SK-N-SH treated with all-trans-retinoic acid at 6 μM for 48 hours (cell line): ENCODE results near the gene CYBA.
A peak's percentile ranks its signal among the peaks of the same experiment; 100 is the strongest.

ENCODE experiments used
- ATAC-seq: fragments of 200-7000 bp; cut with Tn5 transposase; 3 replicates; pipeline ENCODE4 v1.9.1; 2020; ENCODE audit warnings: mild to moderate bottlenecking, moderate library complexity
- ARNTL ChIP-seq: fragments of 450-650 bp; formaldehyde crosslinking; IDR thresholded peaks from 2 replicates; pipeline ENCODE4 v1.5.0; 2020; ENCODE audit warnings: low read depth, mild to moderate bottlenecking, moderate library complexity, borderline replicate concordance
- BACH2 ChIP-seq: fragments of 250-450 bp; sonication (Bioruptor Pico); IDR thresholded peaks from 2 replicates; pipeline ENCODE4 v1.9.0; 2021; ENCODE audit warnings: mild to moderate bottlenecking, borderline replicate concordance
- ESRRG ChIP-seq: fragments of 250-450 bp; sonication (Bioruptor Pico); IDR thresholded peaks from 2 replicates; pipeline ENCODE4 v1.6.1; 2021; ENCODE audit warnings: mild to moderate bottlenecking
- GLIS3 ChIP-seq: fragments of 250-450 bp; sonication (Bioruptor Pico); IDR thresholded peaks from 2 replicates; pipeline ENCODE4 v1.5.0; 2020; ENCODE audit warnings: mild to moderate bottlenecking, moderate library complexity
- OSR1 ChIP-seq: fragments of 250-450 bp; sonication (Bioruptor Pico); IDR thresholded peaks from 2 replicates; pipeline ENCODE4 v1.8.0; 2022; ENCODE audit warnings: moderate library complexity, mild to moderate bottlenecking, inconsistent platforms
- PPARA ChIP-seq: fragments of 250-450 bp; sonication (Bioruptor Pico); IDR thresholded peaks from 2 replicates; pipeline ENCODE4 v1.5.0; 2020; ENCODE audit warnings: mild to moderate bottlenecking, borderline replicate concordance
- SNAI2 ChIP-seq: fragments of 250-450 bp; sonication (Bioruptor Pico); IDR thresholded peaks from 2 replicates; pipeline ENCODE4 v1.5.0; 2020; ENCODE audit warnings: mild to moderate bottlenecking, moderate library complexity
- TCF4 ChIP-seq: fragments of 250-450 bp; sonication (Bioruptor Pico); IDR thresholded peaks from 2 replicates; pipeline ENCODE4 v1.8.0; 2021; ENCODE audit warnings: mild to moderate bottlenecking, moderate library complexity, borderline replicate concordance
- TOX ChIP-seq: fragments of 250-450 bp; sonication (Bioruptor Pico); IDR thresholded peaks from 2 replicates; pipeline ENCODE4 v1.8.0; 2021; ENCODE audit warnings: mild to moderate bottlenecking, moderate library complexity, borderline replicate concordance
- ZC3H10 ChIP-seq: fragments of 250-450 bp; sonication (Bioruptor Pico); IDR thresholded peaks from 2 replicates; pipeline ENCODE4 v1.5.1; 2021; ENCODE audit warnings: mild to moderate bottlenecking, moderate library complexity
- ZFP3 ChIP-seq: fragments of 250-450 bp; sonication (Bioruptor Pico); IDR thresholded peaks from 2 replicates; pipeline ENCODE4 v1.5.0; 2020; ENCODE audit warnings: mild to moderate bottlenecking, moderate library complexity
- ZFP30 ChIP-seq: fragments of 450-650 bp; formaldehyde crosslinking; IDR thresholded peaks from 2 replicates; pipeline ENCODE4 v1.5.0; 2022; ENCODE audit warnings: mild to moderate bottlenecking, moderate library complexity
- ZNF565 ChIP-seq: fragments of 450-650 bp; formaldehyde crosslinking; conservative IDR thresholded peaks from 2 replicates; pipeline ENCODE4 v1.5.0; 2020; ENCODE audit warnings: low read depth, mild to moderate bottlenecking, moderate library complexity
- ZNF70 ChIP-seq: fragments of 450-650 bp; formaldehyde crosslinking; IDR thresholded peaks from 2 replicates; pipeline ENCODE4 v1.5.0; 2020; ENCODE audit warnings: mild to moderate bottlenecking, moderate library complexity
- ZNF8 ChIP-seq: fragments of 450-650 bp; formaldehyde crosslinking; IDR thresholded peaks from 2 replicates; pipeline ENCODE4 v1.5.0; 2020; ENCODE audit warnings: mild to moderate bottlenecking, moderate library complexity
- TF ChIP-seq, protein P1 (sequence below): fragments of 250-450 bp; sonication (Bioruptor Pico); IDR thresholded peaks from 2 replicates; pipeline ENCODE4 v1.5.1; 2021; ENCODE audit warnings: mild to moderate bottlenecking, moderate library complexity
- TF ChIP-seq, protein P2 (sequence below): fragments of 250-450 bp; sonication (Bioruptor Pico); IDR thresholded peaks from 2 replicates; pipeline ENCODE4 v1.5.1; 2020; ENCODE audit warnings: low read depth, mild to moderate bottlenecking, moderate library complexity
- TF ChIP-seq, protein P3 (sequence below): fragments of 250-450 bp; sonication (Bioruptor Pico); IDR thresholded peaks from 2 replicates; pipeline ENCODE4 v1.8.0; 2020; ENCODE audit warnings: mild to moderate bottlenecking, moderate library complexity, borderline replicate concordance
- TF ChIP-seq, protein P4 (sequence below): fragments of 250-450 bp; sonication (Bioruptor Pico); IDR thresholded peaks from 2 replicates; pipeline ENCODE4 v1.5.0; 2020; ENCODE audit warnings: mild to moderate bottlenecking, moderate library complexity
- TF ChIP-seq, protein P5 (sequence below): fragments of 250-450 bp; sonication (Bioruptor Pico); IDR thresholded peaks from 2 replicates; pipeline ENCODE4 v1.8.0; 2021; ENCODE audit warnings: low read depth, mild to moderate bottlenecking, moderate library complexity, borderline replicate concordance

CYBA gene

DNA sequence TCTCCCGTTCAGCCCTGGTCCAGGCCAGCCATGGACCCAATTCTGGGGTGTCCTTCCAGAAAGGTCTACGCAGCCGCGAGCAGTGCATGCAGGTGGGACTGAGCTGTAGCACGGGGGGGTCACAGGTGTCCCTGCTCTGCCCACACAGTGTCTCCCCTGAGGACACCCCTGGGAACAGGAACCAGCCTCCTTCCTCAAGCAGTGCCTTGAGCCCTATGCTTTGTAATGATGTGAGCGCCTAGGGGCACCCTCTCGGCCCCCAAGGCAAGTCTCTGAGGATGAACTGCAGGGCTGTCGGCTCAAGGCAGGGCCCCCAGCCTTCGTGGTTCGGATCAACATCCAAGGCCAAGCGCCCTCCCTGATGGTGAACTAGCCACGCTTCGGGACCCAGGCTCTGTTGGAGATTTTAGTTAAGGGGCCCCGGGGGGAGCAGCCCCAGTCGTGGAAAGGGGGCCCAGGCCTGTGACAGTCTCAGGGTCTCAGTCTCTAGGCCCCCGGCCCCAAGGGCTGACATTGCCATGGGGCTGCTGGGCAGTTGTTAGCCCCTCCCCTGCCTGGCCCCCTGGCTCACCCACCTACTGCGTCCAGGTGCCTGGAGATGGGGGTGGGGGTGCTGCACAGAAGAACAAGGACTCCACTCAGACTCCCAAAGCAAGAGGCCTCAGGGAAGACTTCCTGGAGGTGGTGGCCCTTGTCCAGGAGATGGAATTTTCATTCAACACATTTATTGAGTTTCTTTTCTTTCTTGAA is 10.2 kb downstream of the CYBA start:
- TF ChIP-seq BACH2 (CRISPR knock-in tag) (no peak), OSR1 (no peak), TCF4 (CRISPR knock-in tag) (no peak), SNAI2 (CRISPR knock-in tag) (no peak), ZNF8 (no peak), ZFP30 (CRISPR knock-in tag) (no peak), ARNTL (CRISPR knock-in tag) (no peak)
- TF ChIP-seq, protein P1, sequence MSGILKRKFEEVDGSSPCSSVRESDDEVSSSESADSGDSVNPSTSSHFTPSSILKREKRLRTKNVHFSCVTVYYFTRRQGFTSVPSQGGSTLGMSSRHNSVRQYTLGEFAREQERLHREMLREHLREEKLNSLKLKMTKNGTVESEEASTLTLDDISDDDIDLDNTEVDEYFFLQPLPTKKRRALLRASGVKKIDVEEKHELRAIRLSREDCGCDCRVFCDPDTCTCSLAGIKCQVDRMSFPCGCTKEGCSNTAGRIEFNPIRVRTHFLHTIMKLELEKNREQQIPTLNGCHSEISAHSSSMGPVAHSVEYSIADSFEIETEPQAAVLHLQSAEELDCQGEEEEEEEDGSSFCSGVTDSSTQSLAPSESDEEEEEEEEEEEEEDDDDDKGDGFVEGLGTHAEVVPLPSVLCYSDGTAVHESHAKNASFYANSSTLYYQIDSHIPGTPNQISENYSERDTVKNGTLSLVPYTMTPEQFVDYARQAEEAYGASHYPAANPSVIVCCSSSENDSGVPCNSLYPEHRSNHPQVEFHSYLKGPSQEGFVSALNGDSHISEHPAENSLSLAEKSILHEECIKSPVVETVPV (CRISPR knock-in tag), result no peak
- TF ChIP-seq, protein P2, sequence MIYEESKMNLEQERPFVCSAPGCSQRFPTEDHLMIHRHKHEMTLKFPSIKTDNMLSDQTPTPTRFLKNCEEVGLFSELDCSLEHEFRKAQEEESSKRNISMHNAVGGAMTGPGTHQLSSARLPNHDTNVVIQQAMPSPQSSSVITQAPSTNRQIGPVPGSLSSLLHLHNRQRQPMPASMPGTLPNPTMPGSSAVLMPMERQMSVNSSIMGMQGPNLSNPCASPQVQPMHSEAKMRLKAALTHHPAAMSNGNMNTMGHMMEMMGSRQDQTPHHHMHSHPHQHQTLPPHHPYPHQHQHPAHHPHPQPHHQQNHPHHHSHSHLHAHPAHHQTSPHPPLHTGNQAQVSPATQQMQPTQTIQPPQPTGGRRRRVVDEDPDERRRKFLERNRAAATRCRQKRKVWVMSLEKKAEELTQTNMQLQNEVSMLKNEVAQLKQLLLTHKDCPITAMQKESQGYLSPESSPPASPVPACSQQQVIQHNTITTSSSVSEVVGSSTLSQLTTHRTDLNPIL, result no peak

DNA sequence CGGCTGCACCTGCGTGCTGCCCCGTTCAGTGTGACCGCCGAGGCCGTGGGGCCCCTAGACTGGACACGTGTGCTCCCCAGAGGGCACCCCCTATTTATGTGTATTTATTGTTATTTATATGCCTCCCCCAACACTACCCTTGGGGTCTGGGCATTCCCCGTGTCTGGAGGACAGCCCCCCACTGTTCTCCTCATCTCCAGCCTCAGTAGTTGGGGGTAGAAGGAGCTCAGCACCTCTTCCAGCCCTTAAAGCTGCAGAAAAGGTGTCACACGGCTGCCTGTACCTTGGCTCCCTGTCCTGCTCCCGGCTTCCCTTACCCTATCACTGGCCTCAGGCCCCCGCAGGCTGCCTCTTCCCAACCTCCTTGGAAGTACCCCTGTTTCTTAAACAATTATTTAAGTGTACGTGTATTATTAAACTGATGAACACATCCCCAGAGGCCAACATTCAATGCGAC is 10.8 kb downstream of the CYBA start:
- TF ChIP-seq, protein P3, sequence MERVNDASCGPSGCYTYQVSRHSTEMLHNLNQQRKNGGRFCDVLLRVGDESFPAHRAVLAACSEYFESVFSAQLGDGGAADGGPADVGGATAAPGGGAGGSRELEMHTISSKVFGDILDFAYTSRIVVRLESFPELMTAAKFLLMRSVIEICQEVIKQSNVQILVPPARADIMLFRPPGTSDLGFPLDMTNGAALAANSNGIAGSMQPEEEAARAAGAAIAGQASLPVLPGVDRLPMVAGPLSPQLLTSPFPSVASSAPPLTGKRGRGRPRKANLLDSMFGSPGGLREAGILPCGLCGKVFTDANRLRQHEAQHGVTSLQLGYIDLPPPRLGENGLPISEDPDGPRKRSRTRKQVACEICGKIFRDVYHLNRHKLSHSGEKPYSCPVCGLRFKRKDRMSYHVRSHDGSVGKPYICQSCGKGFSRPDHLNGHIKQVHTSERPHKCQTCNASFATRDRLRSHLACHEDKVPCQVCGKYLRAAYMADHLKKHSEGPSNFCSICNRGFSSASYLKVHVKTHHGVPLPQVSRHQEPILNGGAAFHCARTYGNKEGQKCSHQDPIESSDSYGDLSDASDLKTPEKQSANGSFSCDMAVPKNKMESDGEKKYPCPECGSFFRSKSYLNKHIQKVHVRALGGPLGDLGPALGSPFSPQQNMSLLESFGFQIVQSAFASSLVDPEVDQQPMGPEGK, result no peak
- TF ChIP-seq ZC3H10, result no peak
- TF ChIP-seq ZFP3 (CRISPR knock-in tag), result no peak
- no peak for TF ChIP-seq BACH2 (CRISPR knock-in tag)
- TF ChIP-seq, protein P4, sequence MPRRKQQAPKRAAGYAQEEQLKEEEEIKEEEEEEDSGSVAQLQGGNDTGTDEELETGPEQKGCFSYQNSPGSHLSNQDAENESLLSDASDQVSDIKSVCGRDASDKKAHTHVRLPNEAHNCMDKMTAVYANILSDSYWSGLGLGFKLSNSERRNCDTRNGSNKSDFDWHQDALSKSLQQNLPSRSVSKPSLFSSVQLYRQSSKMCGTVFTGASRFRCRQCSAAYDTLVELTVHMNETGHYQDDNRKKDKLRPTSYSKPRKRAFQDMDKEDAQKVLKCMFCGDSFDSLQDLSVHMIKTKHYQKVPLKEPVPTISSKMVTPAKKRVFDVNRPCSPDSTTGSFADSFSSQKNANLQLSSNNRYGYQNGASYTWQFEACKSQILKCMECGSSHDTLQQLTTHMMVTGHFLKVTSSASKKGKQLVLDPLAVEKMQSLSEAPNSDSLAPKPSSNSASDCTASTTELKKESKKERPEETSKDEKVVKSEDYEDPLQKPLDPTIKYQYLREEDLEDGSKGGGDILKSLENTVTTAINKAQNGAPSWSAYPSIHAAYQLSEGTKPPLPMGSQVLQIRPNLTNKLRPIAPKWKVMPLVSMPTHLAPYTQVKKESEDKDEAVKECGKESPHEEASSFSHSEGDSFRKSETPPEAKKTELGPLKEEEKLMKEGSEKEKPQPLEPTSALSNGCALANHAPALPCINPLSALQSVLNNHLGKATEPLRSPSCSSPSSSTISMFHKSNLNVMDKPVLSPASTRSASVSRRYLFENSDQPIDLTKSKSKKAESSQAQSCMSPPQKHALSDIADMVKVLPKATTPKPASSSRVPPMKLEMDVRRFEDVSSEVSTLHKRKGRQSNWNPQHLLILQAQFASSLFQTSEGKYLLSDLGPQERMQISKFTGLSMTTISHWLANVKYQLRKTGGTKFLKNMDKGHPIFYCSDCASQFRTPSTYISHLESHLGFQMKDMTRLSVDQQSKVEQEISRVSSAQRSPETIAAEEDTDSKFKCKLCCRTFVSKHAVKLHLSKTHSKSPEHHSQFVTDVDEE (CRISPR knock-in tag), result no peak
- TF ChIP-seq ZNF565 (CRISPR knock-in tag), result no peak
- no peak for TF ChIP-seq ZNF8
- TF ChIP-seq GLIS3, result no peak
- TF ChIP-seq OSR1, result no peak
- TF ChIP-seq, protein P5, sequence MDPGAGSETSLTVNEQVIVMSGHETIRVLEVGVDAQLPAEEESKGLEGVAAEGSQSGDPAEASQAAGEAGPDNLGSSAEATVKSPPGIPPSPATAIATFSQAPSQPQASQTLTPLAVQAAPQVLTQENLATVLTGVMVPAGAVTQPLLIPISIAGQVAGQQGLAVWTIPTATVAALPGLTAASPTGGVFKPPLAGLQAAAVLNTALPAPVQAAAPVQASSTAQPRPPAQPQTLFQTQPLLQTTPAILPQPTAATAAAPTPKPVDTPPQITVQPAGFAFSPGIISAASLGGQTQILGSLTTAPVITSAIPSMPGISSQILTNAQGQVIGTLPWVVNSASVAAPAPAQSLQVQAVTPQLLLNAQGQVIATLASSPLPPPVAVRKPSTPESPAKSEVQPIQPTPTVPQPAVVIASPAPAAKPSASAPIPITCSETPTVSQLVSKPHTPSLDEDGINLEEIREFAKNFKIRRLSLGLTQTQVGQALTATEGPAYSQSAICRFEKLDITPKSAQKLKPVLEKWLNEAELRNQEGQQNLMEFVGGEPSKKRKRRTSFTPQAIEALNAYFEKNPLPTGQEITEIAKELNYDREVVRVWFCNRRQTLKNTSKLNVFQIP (CRISPR knock-in tag), result no peak
- TF ChIP-seq TOX, result no peak
- TF ChIP-seq PPARA, result no peak
- no peak for TF ChIP-seq ZNF70 (CRISPR knock-in tag)
- peak; percentile 20 for ATAC-seq

More for the DNA sequence above, 10.2 kb downstream of the CYBA start:
- peak; percentile 10 for ATAC-seq

DNA sequence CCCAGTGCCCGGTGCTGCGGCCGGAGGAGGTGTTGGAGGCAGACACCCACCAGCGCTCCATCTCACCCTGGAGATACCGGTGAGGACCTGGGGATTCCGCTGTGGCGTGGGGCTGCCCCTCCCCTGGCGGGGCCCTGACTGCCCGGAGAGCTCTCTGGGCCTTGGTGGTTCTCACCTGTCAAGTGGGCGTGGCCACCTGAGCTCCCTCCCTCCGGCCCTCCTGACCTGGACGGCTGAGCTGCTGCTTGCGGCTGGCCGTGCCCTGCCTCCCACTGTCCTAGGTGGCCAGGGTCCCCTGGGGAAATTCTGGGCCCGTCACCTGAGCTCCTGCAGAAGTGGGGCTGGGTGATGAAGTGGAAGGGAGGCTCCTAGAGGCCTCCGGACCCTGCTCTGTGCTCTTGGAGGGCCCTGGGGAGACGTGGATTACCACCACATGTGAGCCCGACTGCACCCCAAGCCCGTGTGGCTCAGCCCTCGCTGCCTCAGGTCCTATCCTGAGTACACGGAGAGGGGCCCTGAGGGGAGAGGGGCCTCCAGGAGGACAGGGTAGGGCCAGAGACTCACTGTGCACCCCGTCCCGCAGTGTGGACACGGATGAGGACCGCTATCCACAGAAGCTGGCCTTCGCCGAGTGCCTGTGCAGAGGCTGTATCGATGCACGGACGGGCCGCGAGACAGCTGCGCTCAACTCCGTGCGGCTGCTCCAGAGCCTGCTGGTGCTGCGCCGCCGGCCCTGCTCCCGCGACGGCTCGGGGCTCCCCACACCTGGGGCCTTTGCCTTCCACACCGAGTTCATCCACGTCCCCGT is 11.4 kb downstream of the CYBA start:
- TF ChIP-seq TCF4 (CRISPR knock-in tag) (no peak), ESRRG (CRISPR knock-in tag) (no peak), ARNTL (CRISPR knock-in tag) (no peak), OSR1 (no peak), SNAI2 (CRISPR knock-in tag) (no peak), TOX (no peak)
- TF ChIP-seq, protein P5 (CRISPR knock-in tag), result no peak
- ATAC-seq, result peak; percentile 80
